ENCODE results near the gene MPL. TPM values are rescaled to one million over a fixed set of nuclear protein-coding genes. Genes with fewer than 3 reads are reported as not detected.

The MPL gene
- total RNA-seq, 1 experiment from 2014 or later: 0.52 TPM

DNA sequence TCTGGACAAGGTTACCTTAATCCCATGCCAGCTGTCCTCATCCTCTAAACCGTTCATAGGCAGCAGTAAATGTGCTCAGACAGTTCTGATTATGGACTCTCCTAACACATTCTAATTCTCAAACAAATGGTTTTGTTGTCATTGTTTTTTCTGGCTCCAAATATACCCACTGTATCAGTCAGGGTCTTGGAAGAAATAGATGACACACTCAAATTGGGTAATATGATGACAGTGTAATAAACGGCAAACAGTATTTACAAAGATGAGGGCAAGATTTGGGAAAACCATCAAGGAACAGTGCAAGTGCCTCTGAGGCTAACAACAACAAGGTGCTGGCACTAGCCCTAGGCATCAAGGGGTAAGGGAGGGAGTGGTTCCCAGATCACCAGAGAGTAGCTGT, 16.9 kb downstream of the MPL start:
- TF ChIP-seq, protein P1, sequence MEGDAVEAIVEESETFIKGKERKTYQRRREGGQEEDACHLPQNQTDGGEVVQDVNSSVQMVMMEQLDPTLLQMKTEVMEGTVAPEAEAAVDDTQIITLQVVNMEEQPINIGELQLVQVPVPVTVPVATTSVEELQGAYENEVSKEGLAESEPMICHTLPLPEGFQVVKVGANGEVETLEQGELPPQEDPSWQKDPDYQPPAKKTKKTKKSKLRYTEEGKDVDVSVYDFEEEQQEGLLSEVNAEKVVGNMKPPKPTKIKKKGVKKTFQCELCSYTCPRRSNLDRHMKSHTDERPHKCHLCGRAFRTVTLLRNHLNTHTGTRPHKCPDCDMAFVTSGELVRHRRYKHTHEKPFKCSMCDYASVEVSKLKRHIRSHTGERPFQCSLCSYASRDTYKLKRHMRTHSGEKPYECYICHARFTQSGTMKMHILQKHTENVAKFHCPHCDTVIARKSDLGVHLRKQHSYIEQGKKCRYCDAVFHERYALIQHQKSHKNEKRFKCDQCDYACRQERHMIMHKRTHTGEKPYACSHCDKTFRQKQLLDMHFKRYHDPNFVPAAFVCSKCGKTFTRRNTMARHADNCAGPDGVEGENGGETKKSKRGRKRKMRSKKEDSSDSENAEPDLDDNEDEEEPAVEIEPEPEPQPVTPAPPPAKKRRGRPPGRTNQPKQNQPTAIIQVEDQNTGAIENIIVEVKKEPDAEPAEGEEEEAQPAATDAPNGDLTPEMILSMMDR (IDR thresholded peaks at IDR 0.05; ENCODE audit: unreplicated experiment): no peak
- intact Hi-C loops (cut with micrococcal nuclease; ENCODE audit: unreplicated experiment): no loop called here
- no peak for DNase-seq
- Mint-ChIP-seq H3K27ac (ENCODE audit: unreplicated experiment) (no peak overlapping the region), H3K36me3 (ENCODE audit: insufficient read depth, unreplicated experiment) (peaks cover 19% of the 10 kb centered on the region), H3K27me3 (ENCODE audit: unreplicated experiment) (no peaks in the 10 kb centered on the region), H3K4me3 (ENCODE audit: low read depth, unreplicated experiment) (no peak overlapping the region), H3K4me1 (ENCODE audit: low read depth, unreplicated experiment) (peaks cover 10% of the 10 kb centered on the region), H3K9me3 (ENCODE audit: low read depth, unreplicated experiment) (no peaks in the 10 kb centered on the region)
- CTCF ChIA-PET: no interaction called here
- BruUV-seq (replicated peaks): no TSS peak

DNA sequence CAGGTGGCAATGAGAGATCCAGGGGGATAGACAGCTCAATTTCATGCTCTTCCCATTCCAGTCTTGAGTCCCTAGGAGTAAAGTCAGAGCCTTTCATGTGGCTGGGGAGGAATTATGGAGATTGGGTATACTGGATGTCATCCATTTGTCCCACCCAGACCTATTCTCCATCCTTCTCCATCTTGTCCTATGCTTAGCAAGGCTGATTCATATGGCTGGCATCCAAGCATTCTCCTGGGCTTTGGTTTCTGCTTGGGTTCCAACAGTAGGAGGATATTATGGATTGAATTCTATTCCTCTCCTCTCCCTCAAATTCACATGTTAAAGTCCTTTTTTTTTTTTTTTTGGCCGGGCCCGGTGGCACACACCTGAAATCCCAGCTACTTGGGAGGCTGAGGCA, 17.3 kb downstream of the MPL start:
- H3K36me3 Mint-ChIP-seq (ENCODE audit: insufficient read depth, unreplicated experiment): peaks cover 20% of the 10 kb centered on the region
- no TSS peak for BruUV-seq (replicated peaks)
- CTCF ChIA-PET: interaction anchor here (0.6 kb wide), 1 partner anchor 112 kb away, joined by 3 read pairs; no protein-coding TSS in a partner anchor
- DNase-seq: no peak
- no peak overlapping the region for H3K4me3 Mint-ChIP-seq (ENCODE audit: low read depth, unreplicated experiment)
- no peaks in the 10 kb centered on the region for H3K9me3 Mint-ChIP-seq (ENCODE audit: low read depth, unreplicated experiment)
- no peaks in the 10 kb centered on the region for H3K27me3 Mint-ChIP-seq (ENCODE audit: unreplicated experiment)
- intact Hi-C loops (cut with micrococcal nuclease; ENCODE audit: unreplicated experiment): loop anchor here (5.0 kb wide), 1 partner anchor 118 kb away; no protein-coding TSS in a partner anchor
- peaks cover 10% of the 10 kb centered on the region for H3K4me1 Mint-ChIP-seq (ENCODE audit: low read depth, unreplicated experiment)
- TF ChIP-seq, protein P1 (IDR thresholded peaks at IDR 0.05; ENCODE audit: unreplicated experiment): no peak
- no peak overlapping the region for H3K27ac Mint-ChIP-seq (ENCODE audit: unreplicated experiment)

GRCh38 chr1:43357251-43357650, 19.6 kb downstream of the MPL start:
- intact Hi-C loops (cut with micrococcal nuclease; ENCODE audit: unreplicated experiment): loop anchor here (5.0 kb wide), 1 partner anchor 120 kb away; no protein-coding TSS in a partner anchor
- Mint-ChIP-seq H3K27ac (ENCODE audit: unreplicated experiment) (no peak overlapping the region), H3K27me3 (ENCODE audit: unreplicated experiment) (no peaks in the 10 kb centered on the region), H3K36me3 (ENCODE audit: insufficient read depth, unreplicated experiment) (peaks cover 43% of the 10 kb centered on the region), H3K9me3 (ENCODE audit: low read depth, unreplicated experiment) (no peaks in the 10 kb centered on the region), H3K4me1 (ENCODE audit: low read depth, unreplicated experiment) (peaks cover 28% of the 10 kb centered on the region), H3K4me3 (ENCODE audit: low read depth, unreplicated experiment) (no peak overlapping the region)
- no peak for DNase-seq
- BruUV-seq (replicated peaks): no TSS peak
- CTCF ChIA-PET: no interaction called here
- TF ChIP-seq, protein P1 (IDR thresholded peaks at IDR 0.05; ENCODE audit: unreplicated experiment): no peak

GRCh38 chr1:43358121-43358745, 20.6 kb downstream of the MPL start:
- TF ChIP-seq, protein P1 (IDR thresholded peaks at IDR 0.05; ENCODE audit: unreplicated experiment): peak; percentile 56
- BruUV-seq (replicated peaks): TSS peak; percentile 67
- Mint-ChIP-seq H3K4me3 (ENCODE audit: low read depth, unreplicated experiment) (peak overlapping the region; percentile 81), H3K4me1 (ENCODE audit: low read depth, unreplicated experiment) (peaks cover 28% of the 10 kb centered on the region), H3K36me3 (ENCODE audit: insufficient read depth, unreplicated experiment) (peaks cover 53% of the 10 kb centered on the region), H3K9me3 (ENCODE audit: low read depth, unreplicated experiment) (no peaks in the 10 kb centered on the region), H3K27me3 (ENCODE audit: unreplicated experiment) (no peaks in the 10 kb centered on the region), H3K27ac (ENCODE audit: unreplicated experiment) (peak overlapping the region; percentile 84)
- CTCF ChIA-PET: interaction anchor here (0.6 to 1.9 kb wide), 10 partner anchors 10 to 913 kb away, joined by 3 to 14 read pairs (median 7); partner anchors contain the start of genes C1orf210 and ELOVL1
- intact Hi-C loops (cut with micrococcal nuclease; ENCODE audit: unreplicated experiment): loop anchor here (5.0 kb wide), 1 partner anchor 121 kb away; no protein-coding TSS in a partner anchor
- peak; percentile 42 for DNase-seq

Measured in Calu3 (cell line).